Sciatic nerve (tissue), 2 donors: Measurements from ENCODE around the gene IBA57. TPM values are rescaled to one million over a fixed set of nuclear protein-coding genes. Genes with fewer than 3 reads are reported as not detected.
A peak's percentile ranks its signal among the peaks of the same experiment; 100 is the strongest.

Source experiments
- ATAC-seq: fragments of 200-7000 bp; cut with Tn5 transposase; one replicate; pipeline ENCODE4 v1.9.1; 2020; ENCODE audit warnings: mild to moderate bottlenecking, moderate library complexity
- DNase-seq: peaks from one replicate; pipeline ENCODE4 v3.0.0-alpha.2; 2020; ENCODE audit warnings: low spot score
- intact Hi-C: fragments of 100-400 bp; cut with DNase I; formaldehyde crosslinking; loops from one replicate; pipeline ENCODE4 v1.14.2; 2022
- total RNA-seq: library from RNA; stranded (reverse); fragmentation: NEBNext Ultra II Directional; extraction: Animal tissue kit (Norgen Biotek cat#: 25700); gene quantifications from one replicate; pipeline ENCODE4 v1.2.1, GENCODE V29; 2021
- donor health status: DM: no; HTN: no; CAD: no.
- donor health status: DM: no; HTN: no; CAD: no.

The IBA57 gene
- total RNA-seq = 10.4 TPM

DNA sequence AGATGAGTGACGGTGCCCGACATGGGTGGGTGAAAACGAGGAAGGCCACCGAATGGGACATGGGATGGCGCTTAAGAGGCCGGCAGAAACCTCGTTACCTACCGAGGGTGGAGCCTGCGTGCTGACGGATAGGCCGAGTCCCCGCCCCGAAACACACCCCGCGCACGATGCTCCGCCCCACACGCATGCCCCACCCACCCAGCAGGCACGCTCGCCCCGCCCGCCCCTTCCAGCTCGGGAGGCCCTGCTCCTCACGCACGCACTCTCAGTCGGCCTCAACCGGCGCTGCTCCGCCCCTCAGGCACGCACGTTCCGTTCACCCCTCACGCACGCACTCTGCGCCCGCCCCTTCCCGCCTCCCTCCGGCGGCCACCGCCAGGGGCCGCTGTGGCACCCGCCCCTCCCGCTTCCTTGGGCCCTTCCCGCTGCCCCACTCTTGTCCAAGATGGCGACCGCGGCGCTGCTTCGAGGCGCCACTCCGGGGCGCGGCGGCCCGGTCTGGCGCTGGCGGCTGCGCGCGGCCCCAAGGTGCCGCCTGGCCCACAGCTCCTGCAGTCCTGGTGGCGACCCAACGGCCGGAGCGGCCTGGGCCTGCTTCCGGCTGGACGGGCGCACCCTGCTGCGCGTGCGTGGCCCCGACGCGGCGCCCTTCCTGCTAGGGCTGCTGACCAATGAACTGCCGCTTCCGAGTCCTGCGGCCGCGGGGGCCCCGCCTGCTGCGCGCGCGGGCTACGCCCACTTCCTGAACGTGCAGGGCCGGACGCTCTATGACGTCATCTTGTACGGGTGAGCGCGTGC is at the start of gene IBA57:
Gene IBA57 (plus strand): TSS at position 433 of the 798 bp plus-strand sequence. CDS start 13 bp downstream, at position 446.
- peak; percentile 99 for DNase-seq
- ATAC-seq = peak; percentile 93
- intact Hi-C loops = no loop called here

DNA sequence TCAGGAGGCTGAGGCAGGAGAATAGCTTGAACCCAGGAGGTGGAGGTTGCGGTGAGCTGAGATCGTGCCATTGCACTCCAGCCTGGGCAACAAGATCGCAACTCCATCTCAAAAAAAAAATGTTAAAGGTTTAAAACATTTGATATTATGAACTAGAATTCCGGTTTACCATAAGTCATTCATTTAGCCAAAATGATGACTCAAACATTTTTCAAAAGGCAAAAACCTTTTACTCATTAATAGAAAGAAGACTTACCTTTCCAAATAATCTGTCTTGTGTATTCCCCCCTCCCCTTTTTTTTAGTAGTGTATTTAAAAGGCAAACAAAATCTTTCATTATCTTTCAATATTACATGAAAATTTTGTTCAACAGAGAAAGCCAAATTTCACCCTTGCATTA is 48.3 kb upstream of the IBA57 start:
- DNase-seq (no peak), ATAC-seq (no peak)
- intact Hi-C loops = no loop called here

DNA sequence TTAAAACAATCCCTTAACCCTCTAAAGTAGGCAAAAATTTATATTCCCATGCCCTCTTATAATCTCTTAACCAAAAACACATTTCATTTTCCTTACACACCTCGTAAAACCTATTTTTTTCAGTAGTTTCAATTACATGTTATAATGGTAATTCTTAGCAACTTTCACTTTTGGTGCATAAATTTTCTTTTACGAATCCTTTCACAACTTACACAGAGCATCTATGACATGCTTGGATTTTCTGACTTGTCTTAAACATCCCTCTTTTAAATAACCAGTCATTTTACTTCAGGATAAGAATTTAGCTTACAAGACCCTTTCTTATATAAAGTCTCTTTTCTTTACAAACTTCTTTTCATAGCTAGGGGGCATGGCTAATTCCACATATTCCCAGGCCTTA is 47.6 kb upstream of the IBA57 start:
- intact Hi-C loops = no loop called here
- ATAC-seq (no peak), DNase-seq (no peak)

DNA sequence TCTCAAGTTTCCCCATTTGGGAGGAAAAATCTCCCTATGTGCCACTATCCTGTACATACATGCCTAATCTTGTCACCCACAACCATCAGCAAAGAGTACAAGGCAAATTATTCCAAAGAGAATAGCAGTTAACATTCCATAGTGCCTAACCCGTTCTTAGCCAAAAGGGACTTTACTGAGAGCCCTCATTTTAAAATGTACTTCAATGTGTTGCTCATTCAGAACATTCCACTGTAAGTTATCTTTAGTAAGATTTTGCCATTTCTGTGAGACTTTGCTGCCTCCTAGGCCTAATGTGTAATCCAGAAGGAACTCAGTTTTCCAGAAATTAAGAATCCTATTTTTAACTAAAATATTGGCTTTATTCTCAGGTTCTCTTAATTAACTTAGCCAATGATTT is 45.3 kb upstream of the IBA57 start:
- DNase-seq (no peak), ATAC-seq (no peak)
- intact Hi-C loops = loop anchor here (10.0 kb wide), 1 partner anchor 754 kb away; no protein-coding TSS in a partner anchor

DNA sequence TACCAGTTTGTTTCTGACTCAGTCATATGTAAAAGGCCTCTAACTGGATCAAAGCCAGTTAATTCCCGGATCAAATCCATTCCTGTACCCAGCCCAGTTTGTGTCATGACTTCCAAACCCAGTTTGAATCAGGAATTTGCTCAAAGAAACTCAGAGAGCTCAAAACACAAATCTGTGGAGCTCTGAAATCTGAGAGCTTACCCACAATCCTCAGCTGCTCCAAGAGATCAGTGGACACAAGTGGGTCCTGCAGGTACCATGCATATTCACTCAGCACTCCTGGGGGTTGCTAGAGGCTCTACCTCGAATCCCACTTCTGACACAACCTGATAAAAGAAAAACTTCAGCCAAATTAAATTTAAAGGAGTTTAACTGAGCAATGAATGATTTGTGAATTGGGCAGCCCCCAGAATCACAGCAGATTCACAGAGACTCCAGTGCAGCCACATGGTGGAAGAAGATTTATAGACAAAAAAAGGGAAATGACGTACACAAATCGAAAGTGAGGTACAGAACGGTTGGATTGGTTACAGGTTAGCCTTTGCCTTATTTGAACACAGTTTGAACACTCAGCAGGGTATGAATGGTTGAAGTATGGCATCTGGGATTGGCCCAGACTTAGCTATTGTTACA is 44.6 kb upstream of the IBA57 start:
- no peak for DNase-seq
- ATAC-seq = no peak
- intact Hi-C loops = loop anchor here (10.0 kb wide), 1 partner anchor 754 kb away; no protein-coding TSS in a partner anchor

DNA sequence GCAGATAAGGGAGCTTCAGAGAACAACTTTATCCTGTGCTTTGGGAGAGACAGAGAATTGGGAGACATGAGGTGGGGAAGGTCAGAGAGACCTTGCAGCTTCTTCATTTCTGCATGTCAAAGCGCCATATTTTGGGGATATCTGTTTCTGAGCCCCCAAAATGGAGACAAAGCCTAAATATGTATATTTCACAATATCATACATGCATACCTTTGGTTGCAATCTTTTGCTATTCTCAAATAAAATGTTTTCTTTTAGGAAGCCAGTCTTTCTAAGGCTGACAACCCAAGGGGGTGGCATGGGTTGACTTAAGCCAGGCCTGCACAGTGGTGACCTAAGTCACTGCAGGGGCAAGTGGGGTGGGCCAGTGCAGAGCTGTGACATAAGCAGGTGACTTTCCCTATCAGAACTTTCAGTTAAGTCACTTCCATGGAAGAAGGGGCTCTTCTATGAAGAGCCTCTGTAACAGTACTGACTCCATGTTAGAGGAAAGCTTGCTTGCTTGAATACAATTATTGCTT is 42.6 kb upstream of the IBA57 start:
- intact Hi-C loops = loop anchor here (10.0 kb wide), 1 partner anchor 752 kb away; no protein-coding TSS in a partner anchor
- DNase-seq = no peak
- no peak for ATAC-seq

DNA sequence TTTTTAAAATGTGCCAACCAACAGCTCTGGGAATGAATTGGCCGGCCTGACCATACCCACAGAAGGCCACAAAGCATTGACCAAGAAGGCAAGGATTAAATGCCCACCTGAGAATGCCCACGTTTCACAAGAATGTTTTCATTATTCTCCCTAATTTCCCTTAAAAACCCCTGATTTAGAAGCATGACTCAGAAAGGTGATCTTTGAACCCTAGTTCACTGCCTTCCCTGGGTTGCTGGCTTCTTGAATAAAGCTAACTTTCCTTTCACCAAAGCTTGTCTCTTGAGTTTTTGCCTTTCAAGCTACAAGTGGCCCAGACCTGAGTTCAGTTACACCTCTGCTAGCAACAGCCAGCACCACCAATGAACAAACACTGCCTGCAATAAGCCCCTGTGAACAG is 42.1 kb upstream of the IBA57 start:
- DNase-seq (no peak), ATAC-seq (no peak)
- intact Hi-C loops = loop anchor here (10.0 kb wide), 1 partner anchor 751 kb away; no protein-coding TSS in a partner anchor

DNA sequence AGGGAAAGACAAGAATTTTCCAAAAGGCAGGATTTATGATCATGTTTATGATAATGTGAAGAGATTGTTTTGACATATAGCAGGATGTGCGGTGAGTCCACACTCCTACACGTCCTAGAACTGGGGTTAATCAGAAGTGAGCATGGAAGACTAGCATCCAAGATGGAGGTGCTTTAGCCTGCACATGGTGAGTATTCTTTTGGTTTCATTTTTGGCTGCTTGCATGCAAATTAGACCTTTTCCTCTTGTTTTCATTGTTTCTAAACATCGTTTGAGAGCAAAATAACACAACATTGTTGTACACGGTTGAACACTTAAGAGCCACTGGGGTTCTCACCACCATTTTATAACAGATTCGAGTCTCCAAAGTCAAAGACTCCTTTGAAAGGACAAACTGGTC is 40.4 kb upstream of the IBA57 start:
- DNase-seq (no peak), ATAC-seq (no peak)
- intact Hi-C loops = loop anchor here (10.0 kb wide), 1 partner anchor 750 kb away; no protein-coding TSS in a partner anchor

DNA sequence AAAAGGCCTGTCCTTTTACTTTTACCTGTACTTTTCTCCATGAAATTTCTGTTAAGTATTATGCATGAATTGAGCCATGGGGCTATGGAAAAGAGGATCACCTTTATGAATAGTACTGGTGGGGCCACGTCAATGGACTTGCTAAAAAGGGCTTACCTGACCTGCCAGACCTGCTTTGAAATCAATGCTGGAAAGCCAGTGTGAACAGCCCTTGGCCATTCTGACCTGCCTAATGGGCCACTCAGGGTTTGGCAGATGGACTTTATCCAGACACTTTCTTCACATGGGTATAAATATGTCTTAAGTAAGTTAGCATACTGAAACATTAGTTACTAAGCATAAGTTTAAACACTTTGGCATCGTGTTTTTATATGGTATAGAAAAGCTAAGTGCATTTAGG is 33.8 kb upstream of the IBA57 start:
- no peak for DNase-seq
- ATAC-seq = no peak
- intact Hi-C loops = no loop called here

DNA sequence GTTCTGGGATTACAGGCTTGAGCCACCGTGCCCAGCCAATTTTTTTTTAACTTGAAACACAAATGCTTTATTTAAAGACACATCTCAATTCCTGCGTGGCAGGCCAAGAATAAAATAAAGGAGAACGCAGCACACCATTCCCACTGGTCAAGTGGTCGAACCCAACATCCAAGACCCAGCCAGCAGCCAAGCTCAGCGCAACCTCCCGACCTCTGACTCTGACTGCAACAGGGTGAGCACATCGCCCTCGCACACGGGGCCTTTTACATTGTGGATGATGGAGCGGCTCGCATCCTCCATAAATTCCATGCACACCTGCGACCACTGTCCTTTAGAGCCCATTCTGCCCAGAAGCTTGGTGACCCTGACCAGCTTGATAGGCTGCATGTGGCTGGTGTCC is 31.0 kb upstream of the IBA57 start:
- ATAC-seq = no peak
- intact Hi-C loops = no loop called here
- no peak for DNase-seq

DNA sequence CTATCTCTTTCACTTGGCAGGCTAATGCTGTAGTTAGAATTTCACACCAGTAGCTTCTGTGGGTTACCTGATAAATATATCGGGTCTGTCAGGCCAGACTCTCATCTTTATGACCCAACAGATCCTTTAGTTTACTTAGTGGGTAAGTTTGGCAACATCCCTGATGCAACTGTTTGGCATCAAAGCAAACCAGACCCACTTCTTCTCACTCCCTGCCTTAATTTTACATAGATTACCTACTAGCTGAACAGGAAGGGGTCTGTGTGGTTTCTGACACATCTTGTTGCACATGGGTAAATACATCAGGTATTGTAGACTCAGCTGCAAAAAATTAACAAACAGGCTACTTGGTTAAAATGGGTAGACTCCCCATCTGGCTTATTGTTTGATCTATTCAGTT is 28.7 kb upstream of the IBA57 start:
- ATAC-seq = no peak
- intact Hi-C loops = no loop called here

DNA sequence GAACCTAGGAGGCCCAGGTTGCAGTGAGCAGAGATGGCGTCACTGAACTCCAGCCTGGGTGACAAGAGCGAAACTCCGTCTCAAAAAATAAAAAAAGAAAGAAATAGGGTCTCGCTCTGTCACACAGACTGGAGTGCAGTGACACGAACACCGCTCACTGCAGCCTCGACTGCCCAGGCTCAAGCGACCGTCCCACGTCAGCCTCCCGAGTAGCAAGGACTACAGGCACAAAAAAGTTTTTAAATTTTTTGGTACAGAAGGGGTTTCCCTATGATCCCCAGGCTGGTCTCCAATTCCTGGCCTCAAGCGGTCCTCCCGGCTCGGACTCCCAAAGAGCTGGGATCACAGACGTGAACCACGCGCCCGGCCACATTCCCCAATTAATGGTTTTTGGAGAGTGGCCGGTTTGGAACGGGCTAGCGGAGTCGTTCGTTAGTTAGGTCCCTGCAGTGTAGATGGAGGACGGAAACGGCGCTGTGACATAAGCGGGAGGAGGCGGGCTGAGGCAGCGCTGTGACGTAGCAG is 26.1 kb upstream of the IBA57 start:
- DNase-seq (no peak), ATAC-seq (no peak)
- intact Hi-C loops = no loop called here

More for the DNA sequence above, 28.7 kb upstream of the IBA57 start:
- DNase-seq = no peak

DNA sequence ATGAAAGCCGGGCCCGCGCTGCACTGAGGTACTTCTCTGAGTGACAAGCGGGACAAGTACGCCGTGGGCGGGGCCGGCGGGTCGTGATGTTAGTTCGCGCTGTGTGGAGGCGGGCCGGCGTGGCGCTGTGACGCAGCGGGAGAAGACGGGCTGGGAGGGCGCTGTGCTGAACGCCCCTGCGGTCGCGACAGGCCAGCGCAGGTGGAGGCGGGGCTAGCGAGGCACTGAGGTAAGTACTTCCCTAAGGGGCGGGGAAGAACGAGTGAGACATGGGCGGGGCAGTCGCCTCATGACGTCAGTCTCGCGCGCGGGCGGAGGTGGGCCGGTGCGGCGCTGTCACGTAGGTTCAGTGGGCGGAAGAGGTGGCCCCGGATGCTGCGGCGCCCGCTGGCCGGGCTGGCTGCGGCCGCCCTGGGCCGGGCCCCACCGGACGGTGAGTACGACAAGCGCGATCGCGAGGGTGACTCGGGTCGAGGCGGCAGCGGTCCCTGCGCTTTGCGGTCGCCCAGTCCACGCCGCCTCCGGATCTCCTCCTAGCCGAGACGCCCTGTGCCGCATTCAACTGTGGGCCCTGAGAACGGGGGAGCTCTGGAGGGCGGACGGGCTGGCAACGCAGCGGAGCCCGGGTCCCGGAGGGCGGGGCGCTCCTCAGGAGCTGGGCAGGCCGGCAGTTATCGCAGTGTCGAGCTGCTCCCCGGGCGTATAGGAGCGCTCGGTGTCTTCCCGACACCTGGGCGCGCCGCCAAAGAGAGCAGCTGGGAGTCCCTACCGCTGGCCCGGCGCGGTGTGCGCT is 25.5 kb upstream of the IBA57 start, which contains the start of gene GUK1:
Gene GUK1 (plus strand): TSS at position 349 of the 793 bp plus-strand sequence. CDS start 24 bp downstream, at position 373.
- DNase-seq = peak; percentile 100
- peak; percentile 93 for ATAC-seq
- intact Hi-C loops = no loop called here

DNA sequence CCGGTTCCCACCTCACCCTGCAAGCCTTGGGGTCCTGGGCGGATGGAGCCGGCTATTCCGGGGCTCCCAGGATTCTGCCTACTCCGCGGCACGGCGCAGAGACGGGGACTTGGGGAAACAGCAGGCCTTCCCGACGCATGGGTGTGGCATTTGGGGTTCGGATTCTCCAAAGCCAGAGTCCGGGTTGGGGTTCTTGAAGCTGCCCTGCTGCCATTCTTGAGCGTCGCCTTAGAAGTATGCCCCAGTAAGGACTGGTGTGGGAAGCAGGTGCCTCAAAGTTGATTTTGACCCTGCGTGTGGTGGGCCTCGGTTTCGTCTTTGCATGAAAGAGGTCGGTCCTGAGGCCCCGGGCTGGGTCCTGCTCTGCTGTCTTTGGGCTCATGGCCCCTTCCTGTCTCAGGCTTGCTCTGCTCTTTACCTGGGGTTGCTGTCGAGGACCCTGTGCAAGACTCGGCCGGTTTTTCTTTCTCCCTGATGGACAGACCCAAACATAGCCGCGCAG is 24.8 kb upstream of the IBA57 start:
- ATAC-seq (no peak), DNase-seq (no peak)
- intact Hi-C loops = no loop called here

DNA sequence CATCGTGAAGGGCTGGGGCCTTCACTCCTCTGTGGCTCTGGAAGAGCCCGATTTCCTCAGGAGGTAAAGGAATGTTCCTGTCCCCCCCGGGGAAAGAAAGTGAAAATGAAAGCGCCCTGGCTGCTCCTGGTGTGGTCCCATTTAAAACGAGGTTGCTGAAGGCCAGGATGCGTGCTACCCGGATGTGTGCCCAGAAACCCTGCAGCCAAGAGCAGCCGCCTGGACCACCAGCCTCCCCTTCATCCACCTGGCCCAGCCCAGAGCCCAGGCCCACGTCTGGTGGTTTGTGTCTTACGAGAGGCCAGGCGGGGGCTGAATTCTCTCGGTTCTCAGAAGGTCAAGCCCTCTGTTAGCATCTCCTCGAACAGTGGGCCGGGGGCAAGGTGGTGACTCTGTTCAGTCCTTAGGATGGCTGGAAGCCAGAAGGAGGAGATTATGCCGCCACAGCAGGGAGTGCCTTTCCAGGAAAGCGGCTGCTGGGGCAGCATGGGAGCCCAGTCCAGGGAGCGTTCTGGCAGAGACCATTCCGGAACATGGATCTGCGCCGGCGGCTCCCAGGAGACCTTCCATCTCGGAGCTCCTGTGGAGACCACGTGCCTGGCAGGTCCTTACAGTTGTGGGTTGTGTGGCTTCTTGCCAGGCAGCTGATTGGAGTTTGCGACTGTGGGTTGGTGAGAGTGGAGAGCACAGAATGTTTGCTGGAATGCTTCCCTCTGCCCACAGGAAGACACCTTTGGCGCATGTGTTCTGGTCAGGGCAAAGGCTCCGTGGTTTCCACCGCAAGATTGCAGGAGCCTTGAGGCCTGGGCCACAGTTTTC is 24.2 kb upstream of the IBA57 start:
- DNase-seq (peak; percentile 88), ATAC-seq (peak; percentile 30)
- intact Hi-C loops = no loop called here

DNA sequence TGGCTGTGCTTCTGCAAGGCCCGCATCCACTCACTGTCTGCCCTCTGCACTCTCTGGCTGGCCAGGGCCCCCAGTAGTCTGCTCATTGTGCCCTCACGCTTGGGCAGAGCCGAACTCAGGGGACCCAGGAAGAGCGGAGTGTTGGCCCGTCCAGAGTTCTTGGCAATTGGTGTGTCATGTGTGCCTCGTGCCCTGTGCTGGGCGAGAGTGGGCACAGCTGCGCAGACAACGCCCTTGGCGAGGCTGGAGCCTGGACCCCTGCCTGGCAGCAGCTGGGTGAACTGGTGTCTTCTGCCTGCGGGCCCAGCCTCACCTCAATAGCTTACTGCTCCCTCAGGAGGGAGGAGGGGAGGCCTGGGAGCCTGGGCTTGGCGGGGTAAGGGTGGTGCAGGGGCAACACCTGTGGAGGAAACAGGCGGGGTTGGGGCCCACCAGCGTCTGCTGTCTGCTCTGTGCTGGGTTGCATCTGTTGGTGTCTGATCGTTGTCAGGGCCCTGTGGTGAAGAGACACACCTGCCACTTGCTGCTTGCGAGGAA is 23.4 kb upstream of the IBA57 start:
- DNase-seq (no peak), ATAC-seq (no peak)
- intact Hi-C loops = no loop called here

DNA sequence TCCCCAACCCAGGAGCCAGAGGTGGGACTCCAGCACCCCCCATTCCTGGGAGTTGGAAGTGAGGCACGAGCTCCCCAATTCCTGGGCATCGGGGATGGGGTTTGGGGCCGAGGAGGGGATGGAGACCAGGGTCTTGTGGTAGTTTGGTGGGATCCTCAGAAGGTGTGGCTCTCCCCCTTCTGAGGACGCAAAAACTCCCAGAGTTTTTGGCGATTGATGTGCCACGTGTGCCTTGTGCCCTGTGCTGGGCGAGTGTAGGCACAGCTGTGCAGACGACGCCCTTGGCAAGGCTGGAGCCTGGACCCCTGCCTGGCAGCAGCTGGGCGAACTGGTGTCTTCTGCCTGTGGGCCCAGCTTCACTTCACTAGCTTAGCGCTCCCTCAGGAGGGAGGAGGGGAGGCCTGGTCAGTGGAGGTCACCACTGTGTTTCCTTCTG is 22.9 kb upstream of the IBA57 start:
- intact Hi-C loops = no loop called here
- ATAC-seq = no peak
- peak; percentile 57 for DNase-seq
